ENCODE measurements around the gene TXLNA.

TXLNA gene

DNA sequence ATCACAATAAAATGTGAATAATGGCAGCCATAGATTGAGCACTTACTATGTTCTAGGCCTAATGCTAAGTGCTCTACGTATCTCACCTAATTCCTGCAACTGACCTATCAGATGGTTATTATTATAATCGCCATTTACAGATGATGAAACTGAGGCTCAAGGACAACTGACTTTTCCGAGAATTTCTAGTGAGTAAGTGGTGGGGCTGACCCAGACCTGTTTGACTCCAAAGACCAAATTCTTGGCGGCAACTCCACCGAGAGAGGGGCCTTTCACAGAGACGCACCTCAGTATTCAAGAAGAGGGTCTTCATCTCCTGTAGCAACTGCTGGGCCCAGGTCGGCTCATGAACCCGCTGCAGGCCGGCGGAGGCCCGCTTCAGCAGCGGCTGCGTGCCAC lies 42.1 kb downstream of the TXLNA start:
- peak overlapping the region; percentile 95 for H3K27ac Mint-ChIP-seq
- H3K9me3 Mint-ChIP-seq = no peaks in the 10 kb centered on the region
- no peak for DNase-seq
- H3K4me3 Mint-ChIP-seq = peak overlapping the region; percentile 96
- peaks cover 48% of the 10 kb centered on the region for H3K4me1 Mint-ChIP-seq
- peaks cover 38% of the 10 kb centered on the region for H3K36me3 Mint-ChIP-seq (ENCODE audit: low read depth)
- TF ChIP-seq, protein P1, sequence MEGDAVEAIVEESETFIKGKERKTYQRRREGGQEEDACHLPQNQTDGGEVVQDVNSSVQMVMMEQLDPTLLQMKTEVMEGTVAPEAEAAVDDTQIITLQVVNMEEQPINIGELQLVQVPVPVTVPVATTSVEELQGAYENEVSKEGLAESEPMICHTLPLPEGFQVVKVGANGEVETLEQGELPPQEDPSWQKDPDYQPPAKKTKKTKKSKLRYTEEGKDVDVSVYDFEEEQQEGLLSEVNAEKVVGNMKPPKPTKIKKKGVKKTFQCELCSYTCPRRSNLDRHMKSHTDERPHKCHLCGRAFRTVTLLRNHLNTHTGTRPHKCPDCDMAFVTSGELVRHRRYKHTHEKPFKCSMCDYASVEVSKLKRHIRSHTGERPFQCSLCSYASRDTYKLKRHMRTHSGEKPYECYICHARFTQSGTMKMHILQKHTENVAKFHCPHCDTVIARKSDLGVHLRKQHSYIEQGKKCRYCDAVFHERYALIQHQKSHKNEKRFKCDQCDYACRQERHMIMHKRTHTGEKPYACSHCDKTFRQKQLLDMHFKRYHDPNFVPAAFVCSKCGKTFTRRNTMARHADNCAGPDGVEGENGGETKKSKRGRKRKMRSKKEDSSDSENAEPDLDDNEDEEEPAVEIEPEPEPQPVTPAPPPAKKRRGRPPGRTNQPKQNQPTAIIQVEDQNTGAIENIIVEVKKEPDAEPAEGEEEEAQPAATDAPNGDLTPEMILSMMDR (IDR thresholded peaks at IDR 0.05) = no peak
- H3K27me3 Mint-ChIP-seq (ENCODE audit: low read depth, poor library complexity) = no peaks in the 10 kb centered on the region

DNA sequence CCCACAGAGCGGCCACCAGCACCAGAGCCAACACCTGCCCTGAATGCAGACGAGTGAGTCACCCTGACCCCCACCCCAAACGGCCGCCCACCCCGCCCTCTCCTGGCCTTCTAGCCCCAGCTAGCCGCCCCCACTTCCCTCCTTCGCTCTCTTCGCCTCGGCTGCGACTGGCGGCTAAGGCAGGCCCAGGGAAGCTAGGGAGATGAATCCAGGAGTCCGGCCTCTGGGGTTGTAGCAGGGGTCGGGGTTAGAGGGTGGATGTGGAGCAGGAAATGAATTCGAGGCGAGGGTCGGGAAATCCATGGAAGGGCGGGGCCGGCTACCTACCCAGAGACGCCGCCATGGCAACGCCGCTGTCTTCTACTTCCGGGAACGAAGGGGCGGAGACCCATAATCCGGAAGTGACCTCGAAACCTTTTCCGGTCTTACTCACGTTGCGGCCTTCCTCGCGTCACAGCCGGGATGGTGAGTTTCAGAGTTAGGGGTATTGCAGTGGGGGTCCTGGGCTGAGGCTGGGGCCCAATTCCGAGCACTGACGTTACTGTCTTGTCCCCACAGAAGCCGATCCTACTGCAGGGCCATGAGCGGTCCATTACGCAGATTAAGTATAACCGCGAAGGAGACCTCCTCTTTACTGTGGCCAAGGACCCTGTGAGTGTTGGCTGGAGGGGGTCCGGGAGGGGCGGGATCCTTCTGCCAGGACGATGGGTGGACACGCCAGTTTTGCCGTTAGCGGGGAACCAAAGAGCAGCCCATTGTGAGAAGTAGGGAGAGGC lies 42.7 kb downstream of the TXLNA start, which contains the start of the genes EIF3I and TMEM234:
EIF3I (plus strand) TSS at position 428 of the 776 bp plus-strand sequence; CDS start at position 463, 35 bp downstream.
TMEM234 (minus strand) TSS at position 374 of the 776 bp plus-strand sequence; CDS start at position 343, 31 bp downstream.
- TF ChIP-seq, protein P1 (IDR thresholded peaks at IDR 0.05) = no peak
- no peaks in the 10 kb centered on the region for H3K27me3 Mint-ChIP-seq (ENCODE audit: low read depth, poor library complexity)
- H3K9me3 Mint-ChIP-seq = no peaks in the 10 kb centered on the region
- H3K36me3 Mint-ChIP-seq (ENCODE audit: low read depth) = peaks cover 38% of the 10 kb centered on the region
- peak; percentile 91 for DNase-seq
- H3K4me3 Mint-ChIP-seq = peak within 1 kb of the TSS; percentile 96
- H3K27ac Mint-ChIP-seq = peak within 1 kb of the TSS; percentile 95
- peaks cover 48% of the 10 kb centered on the region for H3K4me1 Mint-ChIP-seq

DNA sequence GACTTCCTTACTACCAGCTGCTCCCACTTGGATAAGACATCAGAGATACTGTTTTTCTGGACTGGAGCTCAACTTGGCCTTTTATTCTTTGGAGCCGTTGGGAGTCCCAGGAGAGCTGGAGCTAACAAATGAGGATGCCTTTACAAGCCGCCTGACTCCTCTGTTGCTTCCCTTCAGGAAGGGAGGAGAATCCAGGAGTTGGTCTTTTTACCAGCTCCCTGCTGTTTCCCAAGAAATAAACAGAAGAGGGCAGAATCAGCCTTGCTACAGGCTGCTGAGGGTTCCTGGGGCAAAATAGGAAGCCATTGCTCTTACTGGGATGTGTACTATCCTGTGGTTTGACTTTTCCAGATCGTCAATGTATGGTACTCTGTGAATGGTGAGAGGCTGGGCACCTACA lies 44.2 kb downstream of the TXLNA start:
- no peak for DNase-seq
- peak overlapping the region; percentile 96 for H3K4me3 Mint-ChIP-seq
- H3K36me3 Mint-ChIP-seq (ENCODE audit: low read depth) = peaks cover 45% of the 10 kb centered on the region
- no peaks in the 10 kb centered on the region for H3K9me3 Mint-ChIP-seq
- peak overlapping the region; percentile 54 for H3K27ac Mint-ChIP-seq
- TF ChIP-seq, protein P1 (IDR thresholded peaks at IDR 0.05) = no peak
- peaks cover 48% of the 10 kb centered on the region for H3K4me1 Mint-ChIP-seq
- H3K27me3 Mint-ChIP-seq (ENCODE audit: low read depth, poor library complexity) = no peaks in the 10 kb centered on the region

DNA sequence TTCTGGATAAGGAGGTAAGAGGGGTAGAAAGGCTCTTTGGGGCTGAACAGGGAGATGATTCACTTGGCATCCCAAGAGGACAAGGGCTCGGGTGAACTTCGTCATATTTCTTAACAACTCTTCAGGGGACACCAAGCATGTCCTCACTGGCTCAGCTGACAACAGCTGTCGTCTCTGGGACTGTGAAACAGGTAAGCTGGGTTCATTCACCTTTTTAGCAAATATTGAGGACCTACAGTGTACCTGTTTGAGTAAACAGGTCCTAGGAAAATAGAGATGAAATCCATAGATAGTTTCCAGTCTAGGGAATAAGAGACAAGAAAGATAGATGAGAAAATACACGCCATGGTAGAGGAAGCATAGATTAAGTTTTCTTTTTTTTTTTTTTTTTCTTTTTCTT lies 44.8 kb downstream of the TXLNA start:
- H3K4me3 Mint-ChIP-seq = peak overlapping the region; percentile 72
- H3K4me1 Mint-ChIP-seq = peaks cover 48% of the 10 kb centered on the region
- H3K27me3 Mint-ChIP-seq (ENCODE audit: low read depth, poor library complexity) = no peaks in the 10 kb centered on the region
- no peak for DNase-seq
- TF ChIP-seq, protein P1 (IDR thresholded peaks at IDR 0.05) = no peak
- H3K27ac Mint-ChIP-seq = peak overlapping the region; percentile 54
- peaks cover 49% of the 10 kb centered on the region for H3K36me3 Mint-ChIP-seq (ENCODE audit: low read depth)
- no peaks in the 10 kb centered on the region for H3K9me3 Mint-ChIP-seq

DNA sequence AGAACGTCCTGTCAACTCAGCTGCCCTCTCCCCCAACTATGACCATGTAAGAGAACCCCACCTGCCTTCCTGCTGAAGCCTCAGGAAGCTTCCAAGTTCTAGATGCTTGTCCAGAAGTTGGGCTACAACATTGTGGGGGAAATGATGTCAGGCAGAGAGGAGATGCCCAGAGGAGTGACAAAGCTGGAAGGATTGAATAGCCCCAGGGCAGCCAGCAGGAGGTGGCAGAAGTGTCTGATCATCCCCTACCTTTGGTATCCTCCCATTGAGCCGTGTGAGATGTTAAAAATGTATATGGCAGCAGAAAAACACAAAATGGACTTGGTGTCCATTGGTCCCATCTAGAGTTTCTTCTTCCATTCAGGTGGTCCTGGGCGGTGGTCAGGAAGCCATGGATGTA lies 49.3 kb downstream of the TXLNA start:
- DNase-seq = no peak
- peaks cover 44% of the 10 kb centered on the region for H3K36me3 Mint-ChIP-seq (ENCODE audit: low read depth)
- H3K4me3 Mint-ChIP-seq = no peak overlapping the region
- TF ChIP-seq, protein P1 (IDR thresholded peaks at IDR 0.05) = no peak
- no peaks in the 10 kb centered on the region for H3K9me3 Mint-ChIP-seq
- H3K4me1 Mint-ChIP-seq = peaks cover 6% of the 10 kb centered on the region
- no peaks in the 10 kb centered on the region for H3K27me3 Mint-ChIP-seq (ENCODE audit: low read depth, poor library complexity)
- peak overlapping the region; percentile 88 for H3K27ac Mint-ChIP-seq

Data from nephron progenitor cell (in vitro differentiated cells).